Spleen (tissue), 11 donors: ENCODE data around the gene LIF. TPM values are rescaled to one million over a fixed set of nuclear protein-coding genes. Genes with fewer than 3 reads are reported as not detected.

ENCODE experiments used
- DNase-seq: peaks from one replicate; pipeline ENCODE4 v3.0.0-alpha.2; 2020
- H3K27ac ChIP-seq, 8 donors: fragments of 200-600 bp; sonication (generic) in 7 of 8; 1 replicate in 4 of 8; 2 replicates in 4 of 8; pipeline versions ENCODE4 v1.5.0 to v1.8.0; 2016 to 2021; ENCODE audit warnings: inconsistent platforms in 4 of 8, mild to moderate bottlenecking in 4 of 8, moderate library complexity in 1 of 8
- H3K27me3 ChIP-seq, 7 donors: fragments of 200-600 bp; sonication (generic) in 6 of 7; replicated peaks in 1 of 7; 1 replicate in 4 of 7; 2 replicates in 3 of 7; pipeline versions ENCODE4 v1.5.0 to v1.8.0; 2016 to 2021; ENCODE audit warnings: inconsistent platforms in 3 of 7, mild to moderate bottlenecking in 1 of 7
- H3K36me3 ChIP-seq, 6 donors: fragments of 200-600 bp; sonication (generic) in 5 of 6; 1 replicate in 4 of 6; 2 replicates in 2 of 6; pipeline versions ENCODE4 v1.5.0 to v1.8.0; 2016 to 2021; ENCODE audit warnings: inconsistent platforms in 2 of 6
- H3K4me1 ChIP-seq, 6 donors: fragments of 200-600 bp; sonication (generic) in 5 of 6; 1 replicate in 3 of 6; 2 replicates in 3 of 6; pipeline versions ENCODE4 v1.5.0 to v1.8.0; 2016 to 2021; ENCODE audit warnings: inconsistent platforms in 3 of 6
- H3K4me3 ChIP-seq, 8 donors: fragments of 200-600 bp; sonication (generic) in 7 of 8; 1 replicate in 4 of 8; 2 replicates in 4 of 8; pipeline versions ENCODE4 v1.5.0 to v1.8.0; 2016 to 2021; ENCODE audit warnings: inconsistent platforms in 4 of 8, mild to moderate bottlenecking in 4 of 8, moderate library complexity in 2 of 8
- H3K9me3 ChIP-seq, 8 donors: fragments of 200-600 bp; sonication (generic) in 7 of 8; 1 replicate in 4 of 8; 2 replicates in 4 of 8; pipeline versions ENCODE4 v1.5.0 to v1.8.0; 2016 to 2021; ENCODE audit warnings: inconsistent platforms in 4 of 8
- CTCF ChIP-seq, 11 experiments: fragments of 200-600 bp in 7 of 11; fragments of 450-650 bp in 4 of 11; sonication (generic) in 4 of 11; IDR thresholded peaks in 8 of 11; conservative IDR thresholded peaks in 3 of 11; 1 replicate in 7 of 11; 2 replicates in 4 of 11; pipeline versions ENCODE4 v1.4.0 to v1.8.0; 2016 to 2021; ENCODE audit warnings: antibody characterized with exemption in 11 of 11, inconsistent platforms in 4 of 11, mild to moderate bottlenecking in 1 of 11
- POLR2A ChIP-seq, 3 donors: fragments of 450-650 bp; IDR thresholded peaks; one replicate each; pipeline ENCODE4 v1.5.1; 2017; ENCODE audit warnings: antibody characterized with exemption in 3 of 3, mild to moderate bottlenecking in 1 of 3
- POLR2AphosphoS5 ChIP-seq, 3 donors: sonication (generic); formaldehyde crosslinking; IDR thresholded peaks; one replicate each; pipeline ENCODE4 v1.5.1; 2017; ENCODE audit warnings: antibody characterized with exemption in 3 of 3
- WGBS, 5 donors: extraction: QIAGEN DNeasy Blood & Tissue Kit in 3 of 5; methylation state at CpG; one replicate each; pipeline versions ENCODE4 v1.1.5 to v1.1.7; 2013 to 2018; 5-methylcytosine and 5-hydroxymethylcytosine counted together
- intact Hi-C: fragments of 100-400 bp; cut with DNase I; formaldehyde crosslinking; loops from one replicate; pipeline ENCODE4 v1.15.0; 2023; ENCODE audit warnings: low total_unique reads
- polyA plus RNA-seq, 3 donors: library from polyadenylated mRNA; stranded (reverse); fragments of 200-250 nt; gene quantifications; one replicate each; pipeline ENCODE4 v1.2.1, GENCODE V29; 2013
- total RNA-seq, 7 donors: library from RNA; depleted of rRNA in 3 of 7; stranded (reverse); fragments of >200 nt in 3 of 7; fragmentation: NEBNext Ultra II Directional in 4 of 7; extraction: Animal tissue kit (Norgen Biotek cat#: 25700) in 4 of 7; gene quantifications; one replicate each; pipeline versions ENCODE4 v1.1.0 to v1.2.1, GENCODE V29; 2016 to 2021
- donor health status: healthy with polysubstance abuse.
- donor health status: DM: no; HTN: no; CAD: no; lungs with moderate emphysema.
- donor health status: DM: no; HTN: no; CAD: no.
- donor health status: Bipolar disorder and iron deficiency.
- donor health status: healthy.
- donor health status: DM: no; HTN: no; CAD: no.
- donor health status: DM: yes; HTN: yes; CAD: no.

LIF gene
- total and polyA plus RNA-seq, 10 donors: 0.21 to 3.2 (median 0.85) TPM; not detected in 2

- Histone ChIP-seq H3K27me3 (no peaks in the 10 kb centered on the region), H3K4me3 (no peak overlapping the region), H3K36me3 (peaks cover 0 to 81% (median 64%) of the 10 kb centered on the region in 6 donors), H3K9me3 (no peaks in the 10 kb centered on the region), H3K27ac (peak overlapping the region in 1 of 8 donors; percentile 26), H3K4me1 (peaks cover 18 to 85% (median 33%) of the 10 kb centered on the region in 6 donors)
- TF ChIP-seq POLR2AphosphoS5 (IDR thresholded peaks at IDR 0.05) (no peak), CTCF (IDR thresholded peaks at IDR 0.05 in 8 of 11, conservative IDR thresholded peaks at IDR 0.05 in 3 of 11) (no peak), POLR2A (IDR thresholded peaks at IDR 0.05) (no peak)
- intact Hi-C loops: no loop called here
- DNase-seq: no peak
- WGBS, 5 donors: 90 to 98% (median 94%) methylated on average over 9 of the region's 9 CpGs
These were observed 47.5 kb upstream of the LIF start for GRCh38 chr22:30294066-30294465.

DNA sequence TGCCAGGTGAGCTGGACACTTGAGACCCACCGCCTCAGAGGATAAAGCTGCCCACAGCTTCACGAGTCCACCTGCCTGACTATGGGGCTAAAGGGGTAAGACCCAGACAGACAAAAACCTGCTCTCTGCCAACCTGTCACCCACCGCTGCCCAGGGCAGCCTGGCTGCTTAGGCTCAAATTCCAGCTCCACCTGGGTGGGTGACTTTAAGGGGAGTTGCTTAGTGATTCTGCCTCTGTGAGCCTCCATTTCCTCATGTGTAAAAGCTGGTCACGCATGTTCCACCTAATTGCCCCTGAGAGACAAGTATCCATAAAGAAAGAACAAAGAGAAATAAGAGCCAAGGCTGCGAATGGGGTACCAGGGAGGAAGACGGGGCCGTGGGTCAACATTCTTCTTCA is 46.5 kb upstream of the LIF start:
- no peak overlapping the region for H3K4me3 ChIP-seq
- H3K27ac ChIP-seq: peak overlapping the region in 3 of 8 donors; percentile 91 to 95 (median 93)
- peaks cover 0 to 71% (median 54%) of the 10 kb centered on the region in 6 donors for H3K36me3 ChIP-seq
- TF ChIP-seq POLR2AphosphoS5 (IDR thresholded peaks at IDR 0.05) (no peak), POLR2A (IDR thresholded peaks at IDR 0.05) (no peak), CTCF (IDR thresholded peaks at IDR 0.05 in 8 of 11, conservative IDR thresholded peaks at IDR 0.05 in 3 of 11) (no peak)
- DNase-seq: no peak
- peaks cover 26 to 85% (median 44%) of the 10 kb centered on the region in 6 donors for H3K4me1 ChIP-seq
- WGBS, 5 donors: 89 to 97% (median 95%) methylated on average over 4 to 7 of the region's 7 CpGs
- no peaks in the 10 kb centered on the region for H3K9me3 ChIP-seq
- intact Hi-C loops: no loop called here
- no peaks in the 10 kb centered on the region for H3K27me3 ChIP-seq

- peaks cover 29 to 85% (median 51%) of the 10 kb centered on the region in 6 donors for H3K4me1 ChIP-seq
- DNase-seq: no peak
- no peak overlapping the region for H3K4me3 ChIP-seq
- 79 to 87% (median 86%) methylated on average over 8 to 18 of the region's 18 CpGs for WGBS, 5 donors
- H3K9me3 ChIP-seq: no peaks in the 10 kb centered on the region
- peak overlapping the region in 7 of 8 donors; percentile 51 to 95 (median 91) for H3K27ac ChIP-seq
- H3K36me3 ChIP-seq: peaks cover 0 to 64% (median 48%) of the 10 kb centered on the region in 6 donors
- TF ChIP-seq POLR2AphosphoS5 (IDR thresholded peaks at IDR 0.05): peak in 1 of 3 donors; percentile 40
- TF ChIP-seq CTCF (IDR thresholded peaks at IDR 0.05 in 8 of 11, conservative IDR thresholded peaks at IDR 0.05 in 3 of 11): no peak
- no peak for TF ChIP-seq POLR2A (IDR thresholded peaks at IDR 0.05)
- H3K27me3 ChIP-seq: no peaks in the 10 kb centered on the region
- intact Hi-C loops: no loop called here
These were observed 45.8 kb upstream of the LIF start for GRCh38 chr22:30292069-30292970.
